ENCODE data around the gene CDH5. TPM values are rescaled to one million over a fixed set of nuclear protein-coding genes. Genes with fewer than 3 reads are reported as not detected.

Gene CDH5
- total RNA-seq, 1 experiment from 2014 or later: 0.28 TPM

DNA sequence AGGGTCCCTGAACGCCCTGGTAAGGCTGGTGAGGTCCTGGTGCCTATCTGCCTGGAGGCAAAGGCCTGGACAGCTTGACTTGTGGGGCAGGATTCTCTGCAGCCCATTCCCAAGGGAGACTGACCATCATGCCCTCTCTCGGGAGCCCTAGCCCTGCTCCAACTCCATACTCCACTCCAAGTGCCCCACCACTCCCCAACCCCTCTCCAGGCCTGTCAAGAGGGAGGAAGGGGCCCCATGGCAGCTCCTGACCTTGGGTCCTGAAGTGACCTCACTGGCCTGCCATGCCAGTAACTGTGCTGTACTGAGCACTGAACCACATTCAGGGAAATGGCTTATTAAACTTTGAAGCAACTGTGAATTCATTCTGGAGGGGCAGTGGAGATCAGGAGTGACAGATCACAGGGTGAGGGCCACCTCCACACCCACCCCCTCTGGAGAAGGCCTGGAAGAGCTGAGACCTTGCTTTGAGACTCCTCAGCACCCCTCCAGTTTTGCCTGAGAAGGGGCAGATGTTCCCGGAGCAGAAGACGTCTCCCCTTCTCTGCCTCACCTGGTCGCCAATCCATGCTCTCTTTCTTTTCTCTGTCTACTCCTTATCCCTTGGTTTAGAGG, 37.1 kb downstream of the CDH5 start:
- H3K36me3 Mint-ChIP-seq: no peaks in the 10 kb centered on the region
- ChIA-PET CTCF (interaction anchor here (1.1 to 4.7 kb wide), 4 partner anchors 61 to 205 kb away, joined by 3 to 45 read pairs (median 4); no protein-coding TSS in a partner anchor), POLR2A (no interaction called here)
- H3K4me1 Mint-ChIP-seq: peaks cover 26% of the 10 kb centered on the region
- no peak for TF ChIP-seq TEAD1 (CRISPR knock-in tag; IDR thresholded peaks at IDR 0.05)
- TF ChIP-seq ZNF263 (CRISPR knock-in tag; IDR thresholded peaks at IDR 0.05; ENCODE audit: low read depth): no peak
- TF ChIP-seq EMX1 (CRISPR knock-in tag; IDR thresholded peaks at IDR 0.05): no peak
- TF ChIP-seq ZNF138 (CRISPR knock-in tag; conservative IDR thresholded peaks at IDR 0.05): no peak
- TF ChIP-seq TCF7 (CRISPR knock-in tag; IDR thresholded peaks at IDR 0.05; ENCODE audit: low read depth): no peak
- no peak for TF ChIP-seq JAZF1 (CRISPR knock-in tag; IDR thresholded peaks at IDR 0.05)
- TF ChIP-seq, protein P1, sequence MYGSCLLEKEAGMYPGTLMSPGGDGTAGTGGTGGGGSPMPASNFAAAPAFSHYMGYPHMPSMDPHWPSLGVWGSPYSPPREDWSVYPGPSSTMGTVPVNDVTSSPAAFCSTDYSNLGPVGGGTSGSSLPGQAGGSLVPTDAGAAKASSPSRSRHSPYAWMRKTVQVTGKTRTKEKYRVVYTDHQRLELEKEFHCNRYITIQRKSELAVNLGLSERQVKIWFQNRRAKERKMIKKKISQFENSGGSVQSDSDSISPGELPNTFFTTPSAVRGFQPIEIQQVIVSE (CRISPR knock-in tag; IDR thresholded peaks at IDR 0.05; ENCODE audit: borderline replicate concordance): no peak
- no peak for TF ChIP-seq ATF1 (CRISPR knock-in tag; IDR thresholded peaks at IDR 0.05)
- peaks cover 8% of the 10 kb centered on the region for H3K9me3 Mint-ChIP-seq
- DNase-seq (ENCODE audit: low spot score) (no peak), ATAC-seq (no peak)
- H3K27ac Mint-ChIP-seq: no peak overlapping the region
- H3K4me3 Mint-ChIP-seq: no peak overlapping the region
- peaks cover 13% of the 10 kb centered on the region for H3K27me3 Mint-ChIP-seq (ENCODE audit: low read depth)

DNA sequence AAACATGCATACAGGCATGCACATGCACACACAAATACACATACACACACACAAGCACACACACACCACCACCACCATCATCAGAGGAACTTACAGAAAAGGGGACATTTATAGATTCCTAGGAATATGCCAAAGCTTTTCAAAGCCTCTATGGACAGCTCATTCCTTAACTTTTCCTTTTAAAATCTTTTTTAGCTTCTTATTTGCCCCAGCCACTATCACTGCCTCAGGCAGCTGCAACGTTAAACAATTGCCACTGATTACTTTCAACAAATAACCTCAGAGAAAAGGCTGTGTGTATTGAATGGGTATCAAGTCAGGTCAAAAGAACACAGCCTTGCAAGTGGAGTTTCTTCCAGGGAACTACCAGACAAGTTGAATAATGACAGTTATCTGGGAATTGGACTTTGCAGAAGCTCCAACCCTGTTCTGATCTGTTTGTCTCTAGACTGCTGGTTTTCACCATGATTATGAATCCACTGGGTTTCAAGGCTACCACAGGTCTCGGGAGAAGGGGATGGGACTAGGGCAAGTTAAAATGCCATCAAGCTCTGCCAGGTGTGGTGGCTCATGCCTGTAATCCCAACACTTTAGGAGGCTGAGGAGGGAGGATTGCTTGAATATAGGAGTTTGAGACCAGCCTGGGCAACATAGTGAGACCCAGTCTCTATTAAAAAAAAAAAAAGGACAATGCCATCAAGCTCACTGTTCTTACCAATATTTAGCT, 38.7 kb downstream of the CDH5 start:
- Mint-ChIP-seq H3K4me3 (no peak overlapping the region), H3K27me3 (ENCODE audit: low read depth) (peaks cover 13% of the 10 kb centered on the region), H3K27ac (no peak overlapping the region), H3K4me1 (peaks cover 21% of the 10 kb centered on the region), H3K9me3 (peaks cover 8% of the 10 kb centered on the region), H3K36me3 (no peaks in the 10 kb centered on the region)
- ChIA-PET POLR2A (no interaction called here), CTCF (interaction anchor here (0.7 to 4.7 kb wide), 18 partner anchors 24 to 468 kb away, joined by 3 to 45 read pairs (median 10); no protein-coding TSS in a partner anchor)
- ATAC-seq: no peak
- no peak for DNase-seq (ENCODE audit: low spot score)
- TF ChIP-seq, protein P2, sequence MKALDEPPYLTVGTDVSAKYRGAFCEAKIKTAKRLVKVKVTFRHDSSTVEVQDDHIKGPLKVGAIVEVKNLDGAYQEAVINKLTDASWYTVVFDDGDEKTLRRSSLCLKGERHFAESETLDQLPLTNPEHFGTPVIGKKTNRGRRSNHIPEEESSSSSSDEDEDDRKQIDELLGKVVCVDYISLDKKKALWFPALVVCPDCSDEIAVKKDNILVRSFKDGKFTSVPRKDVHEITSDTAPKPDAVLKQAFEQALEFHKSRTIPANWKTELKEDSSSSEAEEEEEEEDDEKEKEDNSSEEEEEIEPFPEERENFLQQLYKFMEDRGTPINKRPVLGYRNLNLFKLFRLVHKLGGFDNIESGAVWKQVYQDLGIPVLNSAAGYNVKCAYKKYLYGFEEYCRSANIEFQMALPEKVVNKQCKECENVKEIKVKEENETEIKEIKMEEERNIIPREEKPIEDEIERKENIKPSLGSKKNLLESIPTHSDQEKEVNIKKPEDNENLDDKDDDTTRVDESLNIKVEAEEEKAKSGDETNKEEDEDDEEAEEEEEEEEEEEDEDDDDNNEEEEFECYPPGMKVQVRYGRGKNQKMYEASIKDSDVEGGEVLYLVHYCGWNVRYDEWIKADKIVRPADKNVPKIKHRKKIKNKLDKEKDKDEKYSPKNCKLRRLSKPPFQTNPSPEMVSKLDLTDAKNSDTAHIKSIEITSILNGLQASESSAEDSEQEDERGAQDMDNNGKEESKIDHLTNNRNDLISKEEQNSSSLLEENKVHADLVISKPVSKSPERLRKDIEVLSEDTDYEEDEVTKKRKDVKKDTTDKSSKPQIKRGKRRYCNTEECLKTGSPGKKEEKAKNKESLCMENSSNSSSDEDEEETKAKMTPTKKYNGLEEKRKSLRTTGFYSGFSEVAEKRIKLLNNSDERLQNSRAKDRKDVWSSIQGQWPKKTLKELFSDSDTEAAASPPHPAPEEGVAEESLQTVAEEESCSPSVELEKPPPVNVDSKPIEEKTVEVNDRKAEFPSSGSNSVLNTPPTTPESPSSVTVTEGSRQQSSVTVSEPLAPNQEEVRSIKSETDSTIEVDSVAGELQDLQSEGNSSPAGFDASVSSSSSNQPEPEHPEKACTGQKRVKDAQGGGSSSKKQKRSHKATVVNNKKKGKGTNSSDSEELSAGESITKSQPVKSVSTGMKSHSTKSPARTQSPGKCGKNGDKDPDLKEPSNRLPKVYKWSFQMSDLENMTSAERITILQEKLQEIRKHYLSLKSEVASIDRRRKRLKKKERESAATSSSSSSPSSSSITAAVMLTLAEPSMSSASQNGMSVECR (CRISPR knock-in tag; IDR thresholded peaks at IDR 0.05; ENCODE audit: borderline replicate concordance): no peak
- TF ChIP-seq HMGA2 (CRISPR knock-in tag; IDR thresholded peaks at IDR 0.05) (no peak), ZNF232 (CRISPR knock-in tag; IDR thresholded peaks at IDR 0.05) (no peak), JUN (CRISPR knock-in tag; IDR thresholded peaks at IDR 0.05) (no peak), TEAD1 (CRISPR knock-in tag; IDR thresholded peaks at IDR 0.05) (no peak)
- TF ChIP-seq, protein P3, sequence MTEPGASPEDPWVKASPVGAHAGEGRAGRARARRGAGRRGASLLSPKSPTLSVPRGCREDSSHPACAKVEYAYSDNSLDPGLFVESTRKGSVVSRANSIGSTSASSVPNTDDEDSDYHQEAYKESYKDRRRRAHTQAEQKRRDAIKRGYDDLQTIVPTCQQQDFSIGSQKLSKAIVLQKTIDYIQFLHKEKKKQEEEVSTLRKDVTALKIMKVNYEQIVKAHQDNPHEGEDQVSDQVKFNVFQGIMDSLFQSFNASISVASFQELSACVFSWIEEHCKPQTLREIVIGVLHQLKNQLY (CRISPR knock-in tag; IDR thresholded peaks at IDR 0.05): no peak
- TF ChIP-seq, protein P1 (CRISPR knock-in tag; IDR thresholded peaks at IDR 0.05; ENCODE audit: borderline replicate concordance): no peak

Measured in WTC11 (cell line).